Epithelial cell of prostate (primary cell): ENCODE data around the gene TAP1.

Source experiments
- DNase-seq: peaks from one replicate; pipeline ENCODE4 v3.0.0-alpha.2; 2011; ENCODE audit warnings: low read depth, low spot score
- H3K27ac ChIP-seq: fragments of 450-650 bp; 2 replicates; pipeline ENCODE4 v1.5.1; 2017; ENCODE audit warnings: mild to moderate bottlenecking

The TAP1 gene

GRCh38 chr6:32865724-32866443 is 12.4 kb upstream of the TAP1 start:
- no peak for DNase-seq
- H3K27ac ChIP-seq, result no peak overlapping the region

GRCh38 chr6:32862725-32863124 is 9.2 kb upstream of the TAP1 start:
- DNase-seq, result no peak
- H3K27ac ChIP-seq, result no peak overlapping the region

GRCh38 chr6:32860674-32861073 is 7.2 kb upstream of the TAP1 start:
- peak overlapping the region; percentile 51 for H3K27ac ChIP-seq
- DNase-seq, result no peak

GRCh38 chr6:32858194-32858593 is 4.7 kb upstream of the TAP1 start:
- DNase-seq, result no peak
- no peak overlapping the region for H3K27ac ChIP-seq

GRCh38 chr6:32857156-32857891 is 3.8 kb upstream of the TAP1 start:
- DNase-seq, result no peak
- H3K27ac ChIP-seq, result no peak overlapping the region

- H3K27ac ChIP-seq, result no peak overlapping the region
- no peak for DNase-seq
These were observed 2.1 kb upstream of the TAP1 start for GRCh38 chr6:32855467-32856174.

GRCh38 chr6:32854376-32855178 is 1.1 kb upstream of the TAP1 start:
- DNase-seq, result no peak
- H3K27ac ChIP-seq, result no peak overlapping the region

- no peak for DNase-seq
- H3K27ac ChIP-seq, result peak overlapping the region; percentile 76
These were observed 512 bp downstream of the TAP1 start for GRCh38 chr6:32852844-32853540.

- peak overlapping the region; percentile 76 for H3K27ac ChIP-seq
- no peak for DNase-seq
These were observed 1.3 kb downstream of the TAP1 start for GRCh38 chr6:32852018-32852843.

- no peak for DNase-seq
- H3K27ac ChIP-seq, result no peak overlapping the region
These were observed 2.5 kb downstream of the TAP1 start for GRCh38 chr6:32851025-32851424.

- no peak overlapping the region for H3K27ac ChIP-seq
- DNase-seq, result no peak
These were observed 4.4 kb downstream of the TAP1 start for GRCh38 chr6:32849126-32849525.

- no peak for DNase-seq
- no peak overlapping the region for H3K27ac ChIP-seq
These were observed 5.7 kb downstream of the TAP1 start for GRCh38 chr6:32847795-32848194.

GRCh38 chr6:32847004-32847403 is 6.5 kb downstream of the TAP1 start:
- DNase-seq, result no peak
- H3K27ac ChIP-seq, result no peak overlapping the region

- no peak overlapping the region for H3K27ac ChIP-seq
- no peak for DNase-seq
These were observed 8.1 kb downstream of the TAP1 start for GRCh38 chr6:32845384-32845884.

- H3K27ac ChIP-seq, result no peak overlapping the region
- DNase-seq, result no peak
These were observed 8.6 kb downstream of the TAP1 start for GRCh38 chr6:32844839-32845383.

GRCh38 chr6:32843979-32844838 is 9.3 kb downstream of the TAP1 start, which contains the start of gene PSMB8:
Gene PSMB8, minus strand, starts transcription at chr6:32844047. Its CDS starts 51 bp downstream, at chr6:32843996.
- H3K27ac ChIP-seq, result peak within 1 kb of the TSS; percentile 37
- peak; percentile 87 for DNase-seq

GRCh38 chr6:32843331-32843978 is 10.0 kb downstream of the TAP1 start:
- DNase-seq, result no peak
- H3K27ac ChIP-seq, result peak overlapping the region; percentile 37
